Fibroblast of pulmonary artery (primary cell): ENCODE results near the gene TSHZ2.

ENCODE experiments used
- DNase-seq: peaks from one replicate; pipeline ENCODE4 v3.0.0-alpha.2; 2010; ENCODE audit warnings: low read depth
- H3K4me3 ChIP-seq: replicated peaks from 2 replicates; pipeline ENCODE4 v1.5.1; 2011; ENCODE audit warnings: low read depth, mild to moderate bottlenecking, control low read depth, low read length, moderate library complexity
- TF ChIP-seq, protein P1 (sequence below): IDR thresholded peaks from 2 replicates; pipeline ENCODE4 v1.5.1; 2011; ENCODE audit warnings: mild to moderate bottlenecking, control low read depth, low read length, inconsistent platforms; ENCODE audit errors: missing control alignments

TSHZ2 gene

GRCh38 chr20:53329781-53330180 lies 357.6 kb downstream of the TSHZ2 start:
- TF ChIP-seq, protein P1, sequence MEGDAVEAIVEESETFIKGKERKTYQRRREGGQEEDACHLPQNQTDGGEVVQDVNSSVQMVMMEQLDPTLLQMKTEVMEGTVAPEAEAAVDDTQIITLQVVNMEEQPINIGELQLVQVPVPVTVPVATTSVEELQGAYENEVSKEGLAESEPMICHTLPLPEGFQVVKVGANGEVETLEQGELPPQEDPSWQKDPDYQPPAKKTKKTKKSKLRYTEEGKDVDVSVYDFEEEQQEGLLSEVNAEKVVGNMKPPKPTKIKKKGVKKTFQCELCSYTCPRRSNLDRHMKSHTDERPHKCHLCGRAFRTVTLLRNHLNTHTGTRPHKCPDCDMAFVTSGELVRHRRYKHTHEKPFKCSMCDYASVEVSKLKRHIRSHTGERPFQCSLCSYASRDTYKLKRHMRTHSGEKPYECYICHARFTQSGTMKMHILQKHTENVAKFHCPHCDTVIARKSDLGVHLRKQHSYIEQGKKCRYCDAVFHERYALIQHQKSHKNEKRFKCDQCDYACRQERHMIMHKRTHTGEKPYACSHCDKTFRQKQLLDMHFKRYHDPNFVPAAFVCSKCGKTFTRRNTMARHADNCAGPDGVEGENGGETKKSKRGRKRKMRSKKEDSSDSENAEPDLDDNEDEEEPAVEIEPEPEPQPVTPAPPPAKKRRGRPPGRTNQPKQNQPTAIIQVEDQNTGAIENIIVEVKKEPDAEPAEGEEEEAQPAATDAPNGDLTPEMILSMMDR, result no peak
- no peak for DNase-seq
- no peak overlapping the region for H3K4me3 ChIP-seq

- H3K4me3 ChIP-seq, result no peak overlapping the region
- TF ChIP-seq, protein P1, result no peak
- DNase-seq, result no peak
These were observed 358.5 kb downstream of the TSHZ2 start for GRCh38 chr20:53330601-53331140.

- DNase-seq, result peak; percentile 13
- H3K4me3 ChIP-seq, result no peak overlapping the region
- TF ChIP-seq, protein P1, result no peak
These were observed 359.2 kb downstream of the TSHZ2 start for GRCh38 chr20:53331151-53331973.

- DNase-seq, result no peak
- TF ChIP-seq, protein P1, result no peak
- no peak overlapping the region for H3K4me3 ChIP-seq
These were observed 360.1 kb downstream of the TSHZ2 start for GRCh38 chr20:53332022-53332837.

DNA sequence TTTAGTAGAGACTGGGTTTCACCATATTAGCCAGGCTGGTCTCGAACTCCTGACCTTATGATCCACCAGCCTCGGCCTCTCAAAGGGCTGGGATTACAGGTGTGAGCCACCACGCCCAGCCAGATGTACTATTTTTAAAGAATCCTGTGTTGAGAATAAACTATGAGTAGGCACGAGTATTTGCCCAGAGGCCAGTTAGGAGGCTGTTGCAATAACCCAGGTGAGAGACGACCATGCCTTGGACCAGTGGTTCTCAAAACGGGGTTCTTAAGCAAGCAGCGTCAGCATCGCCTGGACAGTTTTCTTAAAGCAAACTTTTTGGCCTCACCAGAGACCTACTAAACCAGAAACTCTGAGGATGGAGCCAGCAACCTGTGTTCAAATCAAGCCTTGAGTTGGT lies 362.7 kb downstream of the TSHZ2 start:
- no peak overlapping the region for H3K4me3 ChIP-seq
- DNase-seq, result no peak
- TF ChIP-seq, protein P1, result no peak

DNA sequence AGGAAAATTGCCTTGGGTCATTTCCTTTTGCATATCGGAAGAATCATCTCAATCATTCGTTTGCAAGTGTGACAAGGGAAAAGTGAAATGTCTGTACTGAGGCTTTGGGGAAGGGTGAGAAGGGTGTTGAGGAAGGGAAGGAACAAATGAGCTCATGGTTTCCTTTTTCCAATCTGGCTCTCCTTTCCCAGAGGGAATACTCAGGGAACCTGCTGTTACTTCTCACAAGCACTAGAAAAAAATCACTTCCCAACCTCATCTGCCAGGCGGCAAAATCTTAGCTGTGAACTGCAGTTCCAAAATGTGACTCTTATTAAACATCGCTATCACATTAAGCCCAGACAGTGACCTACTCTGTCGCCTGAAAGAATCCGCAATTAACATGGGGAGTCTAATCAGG lies 363.4 kb downstream of the TSHZ2 start:
- no peak for DNase-seq
- H3K4me3 ChIP-seq, result no peak overlapping the region
- TF ChIP-seq, protein P1, result no peak
